Aorta (tissue), 5 donors: ENCODE results near the gene SH2D3A. TPM values are rescaled to one million over a fixed set of nuclear protein-coding genes. Genes with fewer than 3 reads are reported as not detected.
"Not testable (repeated sequence)": the region's sequence is repeated elsewhere in the genome, so short reads cannot be mapped to it uniquely, and the experiment has no call there.

Experiments
- ATAC-seq: fragments of 200-7000 bp; cut with Tn5 transposase; one replicate; pipeline ENCODE4 v1.9.1; 2022; ENCODE audit warnings: moderate library complexity; ENCODE audit not compliant: low FRiP score
- DNase-seq, 2 donors: peaks; one replicate each; pipeline ENCODE4 v3.0.0-alpha.2; 2020
- H3K27ac ChIP-seq, 2 donors: one replicate each; pipeline ENCODE4 v1.5.1; 2013; ENCODE audit warnings: low read length in 2 of 2, mild to moderate bottlenecking in 2 of 2, moderate library complexity in 2 of 2, control low read depth in 1 of 2, inconsistent platforms in 1 of 2, low read depth in 1 of 2
- H3K27me3 ChIP-seq, 2 donors: one replicate each; pipeline ENCODE4 v1.6.1; 2013; ENCODE audit warnings: control low read depth in 1 of 2, low read length in 1 of 2, mild to moderate bottlenecking in 1 of 2, moderate library complexity in 1 of 2; ENCODE audit not compliant: insufficient read depth in 2 of 2, control insufficient read depth in 1 of 2
- H3K36me3 ChIP-seq, 2 donors: one replicate each; pipeline ENCODE4 v1.6.1; 2013; ENCODE audit warnings: control low read depth in 1 of 2, low read length in 1 of 2, mild to moderate bottlenecking in 1 of 2; ENCODE audit not compliant: insufficient read depth in 2 of 2, control insufficient read depth in 1 of 2
- H3K4me1 ChIP-seq, 2 donors: one replicate each; pipeline ENCODE4 v1.6.1; 2013; ENCODE audit warnings: low read length in 2 of 2, control low read depth in 1 of 2, mild to moderate bottlenecking in 1 of 2, moderate library complexity in 1 of 2; ENCODE audit not compliant: insufficient read depth in 2 of 2, control insufficient read depth in 1 of 2
- H3K4me3 ChIP-seq, 2 donors: one replicate each; pipeline ENCODE4 v1.5.1; 2013; ENCODE audit warnings: low read length in 2 of 2, control low read depth in 1 of 2, mild to moderate bottlenecking in 1 of 2
- H3K9me3 ChIP-seq: one replicate; pipeline ENCODE4 v1.6.1; 2013; ENCODE audit warnings: mild to moderate bottlenecking, low read length; ENCODE audit not compliant: control insufficient read depth
- WGBS, 2 donors: extraction: QIAGEN DNeasy Blood & Tissue Kit; methylation state at CpG; one replicate each; pipeline ENCODE4 v1.1.7; 2013; 5-methylcytosine and 5-hydroxymethylcytosine counted together
- intact Hi-C, 2 donors: fragments of 100-400 bp; cut with DNase I; formaldehyde crosslinking; loops; one replicate each; pipeline versions ENCODE4 v1.14.2 to v1.15.0; 2022
- polyA plus RNA-seq, 2 donors: library from polyadenylated mRNA; stranded (reverse); fragments of 200-250 nt; gene quantifications; one replicate each; pipeline ENCODE4 v1.2.3, GENCODE V29; 2013
- total RNA-seq, 2 donors: library from RNA; stranded (reverse); fragmentation: NEBNext Ultra II Directional; extraction: Animal tissue kit (Norgen Biotek cat#: 25700); gene quantifications; one replicate each; pipeline ENCODE4 v1.2.1, GENCODE V29; 2021
- donor health status: healthy with polysubstance abuse.
- donor health status: Bipolar disorder and iron deficiency.
- donor health status: DM: no; HTN: no; CAD: no.
- donor health status: DM: no; HTN: no; CAD: no.
- donor health status: DM: yes; HTN: yes; CAD: no.

The SH2D3A gene
- total and polyA plus RNA-seq, 4 donors, result 0.26 to 4.1 (median 0.85) TPM

DNA sequence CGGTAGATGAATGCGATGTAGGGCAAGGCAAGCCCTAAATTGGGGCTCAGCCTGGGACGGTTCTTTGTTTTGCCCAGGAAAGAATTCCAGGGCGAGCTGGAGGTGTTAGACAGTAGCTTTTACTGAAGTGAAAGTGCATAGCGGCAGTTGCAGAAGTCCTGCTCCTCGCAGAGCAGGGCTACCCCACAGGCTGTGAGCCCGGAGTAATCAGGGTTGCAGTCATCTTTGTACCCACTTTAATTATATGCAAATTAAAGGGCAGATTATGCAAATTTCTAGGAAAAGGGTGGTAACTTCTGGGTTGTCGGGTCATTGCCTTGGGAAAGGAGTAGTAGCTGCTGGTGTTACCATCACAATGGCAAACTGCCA lies 35.8 kb upstream of the SH2D3A start:
- ATAC-seq, result no peak
- intact Hi-C loops, result no loop called here
- Histone ChIP-seq H3K9me3 (peaks cover 2% of the 10 kb centered on the region), H3K4me1 (no peaks in the 10 kb centered on the region), H3K27ac (no peak overlapping the region), H3K27me3 (no peaks in the 10 kb centered on the region), H3K36me3 (no peaks in the 10 kb centered on the region), H3K4me3 (no peak overlapping the region)
- 70 to 73% methylated on average over 8 of the region's 8 CpGs for WGBS, 2 donors
- no peak for DNase-seq

GRCh38 chr19:6802336-6803035 lies 35.3 kb upstream of the SH2D3A start:
- Histone ChIP-seq H3K27ac (no peak overlapping the region), H3K36me3 (no peaks in the 10 kb centered on the region), H3K27me3 (no peaks in the 10 kb centered on the region), H3K4me1 (no peaks in the 10 kb centered on the region), H3K9me3 (peaks cover 2% of the 10 kb centered on the region), H3K4me3 (no peak overlapping the region)
- WGBS, 2 donors, result 60 to 61% methylated on average over 9 of the region's 9 CpGs
- intact Hi-C loops, result no loop called here
- ATAC-seq, result peak; percentile 61
- DNase-seq, result peak; percentile 74 to 79

DNA sequence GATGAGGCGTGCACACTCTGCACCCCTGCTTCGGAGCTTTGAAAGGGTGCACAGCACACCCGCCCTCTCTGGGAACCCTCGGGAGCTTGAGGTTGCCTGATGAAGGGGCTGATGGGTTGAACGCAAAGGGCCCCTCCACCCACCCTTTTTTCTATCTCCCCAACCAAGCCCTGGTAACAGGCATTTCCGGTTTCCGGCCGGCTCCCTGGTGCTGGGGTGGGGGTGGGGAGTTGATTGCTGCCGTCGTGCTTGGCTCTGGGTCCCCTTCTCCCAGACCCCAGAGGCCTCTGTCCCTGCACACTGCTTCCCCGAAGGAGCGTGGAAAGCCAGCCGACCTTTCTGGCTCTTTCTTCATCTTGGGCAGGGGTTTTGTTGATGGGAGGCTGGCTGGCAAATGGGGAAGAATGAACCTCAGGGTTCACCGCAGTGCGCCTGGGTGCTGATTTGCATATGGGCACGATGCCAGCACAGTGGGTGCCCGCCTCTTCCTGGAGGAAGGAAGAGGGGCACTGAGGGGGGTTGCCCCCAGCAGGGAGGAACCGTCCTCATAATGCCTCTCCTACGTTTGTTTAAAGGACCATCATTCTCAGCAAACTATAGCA lies 34.4 kb upstream of the SH2D3A start:
- WGBS, 2 donors, result 5% methylated on average over 19 of the region's 19 CpGs
- intact Hi-C loops, result loop anchor here in 1 of 2 donors (2.0 kb wide), 1 partner anchor 57 kb away; no protein-coding TSS in a partner anchor
- Histone ChIP-seq H3K4me3 (no peak overlapping the region), H3K27ac (peak overlapping the region in 1 of 2 donors; percentile 55), H3K9me3 (no peaks in the 10 kb centered on the region), H3K27me3 (no peaks in the 10 kb centered on the region), H3K36me3 (no peaks in the 10 kb centered on the region), H3K4me1 (no peaks in the 10 kb centered on the region)
- peak; percentile 79 to 91 for DNase-seq
- peak; percentile 69 for ATAC-seq

DNA sequence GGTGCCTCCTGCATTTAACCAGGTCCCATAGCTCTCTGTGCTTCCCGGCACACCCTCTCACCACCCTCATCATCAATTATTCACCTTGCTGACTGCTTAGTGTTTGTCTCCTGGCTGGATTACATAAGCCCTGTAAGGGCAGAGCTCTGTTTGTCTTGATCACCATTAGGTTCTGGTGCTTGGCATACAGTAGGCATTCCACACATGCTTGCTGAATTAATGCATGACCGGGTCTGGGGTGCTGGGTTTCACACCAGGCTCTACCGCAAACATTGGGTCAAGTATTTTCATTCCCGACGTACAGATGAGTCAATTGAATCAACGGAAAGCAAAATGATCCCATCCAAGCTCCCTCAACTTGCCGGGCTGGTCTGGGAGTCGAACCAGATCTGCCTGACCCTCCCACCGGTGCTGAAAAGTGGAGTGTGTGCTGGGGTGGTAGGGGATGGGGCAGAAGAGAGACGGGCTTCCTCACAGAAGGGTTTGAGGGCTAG lies 33.8 kb upstream of the SH2D3A start:
- no peaks in the 10 kb centered on the region for H3K9me3 ChIP-seq
- no peaks in the 10 kb centered on the region for H3K27me3 ChIP-seq
- WGBS, 2 donors, result 6 to 11% methylated on average over 10 of the region's 10 CpGs
- peak; percentile 37 for ATAC-seq
- intact Hi-C loops, result loop anchor here in 1 of 2 donors (2.0 kb wide), 1 partner anchor 56 kb away; no protein-coding TSS in a partner anchor
- H3K36me3 ChIP-seq, result no peaks in the 10 kb centered on the region
- H3K27ac ChIP-seq, result peak overlapping the region in 1 of 2 donors; percentile 55
- no peak for DNase-seq
- H3K4me3 ChIP-seq, result no peak overlapping the region
- H3K4me1 ChIP-seq, result no peaks in the 10 kb centered on the region

GRCh38 chr19:6800160-6800790 lies 33.0 kb upstream of the SH2D3A start:
- not testable (repeated sequence) for H3K36me3 ChIP-seq, ATAC-seq, H3K4me1 ChIP-seq, H3K9me3 ChIP-seq, H3K4me3 ChIP-seq, DNase-seq, H3K27ac ChIP-seq, H3K27me3 ChIP-seq
- intact Hi-C loops, result loop anchor here in 1 of 2 donors (2.0 kb wide), 1 partner anchor 55 kb away; no protein-coding TSS in a partner anchor
- 79 to 81% methylated on average over 14 of the region's 14 CpGs for WGBS, 2 donors

DNA sequence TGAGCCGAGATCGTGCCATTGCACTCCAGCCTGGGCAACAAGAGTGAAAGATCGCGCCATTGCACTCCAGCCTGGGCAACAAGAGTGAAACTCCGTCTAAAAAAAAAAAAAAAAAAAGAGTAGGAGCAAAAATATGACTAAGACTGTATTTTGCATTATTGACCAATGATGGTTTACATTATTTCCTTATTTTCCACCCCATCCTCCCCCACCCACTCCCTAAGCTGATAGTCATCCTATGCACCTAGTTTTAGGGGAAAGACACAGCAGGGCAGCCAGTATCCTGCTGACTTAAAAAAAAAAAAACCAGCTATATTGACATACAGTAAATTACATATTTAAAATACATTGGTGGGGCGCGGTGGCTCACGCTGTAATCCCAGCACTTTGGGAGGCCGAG lies 30.4 kb upstream of the SH2D3A start:
- H3K27me3 ChIP-seq, result no peaks in the 10 kb centered on the region

DNA sequence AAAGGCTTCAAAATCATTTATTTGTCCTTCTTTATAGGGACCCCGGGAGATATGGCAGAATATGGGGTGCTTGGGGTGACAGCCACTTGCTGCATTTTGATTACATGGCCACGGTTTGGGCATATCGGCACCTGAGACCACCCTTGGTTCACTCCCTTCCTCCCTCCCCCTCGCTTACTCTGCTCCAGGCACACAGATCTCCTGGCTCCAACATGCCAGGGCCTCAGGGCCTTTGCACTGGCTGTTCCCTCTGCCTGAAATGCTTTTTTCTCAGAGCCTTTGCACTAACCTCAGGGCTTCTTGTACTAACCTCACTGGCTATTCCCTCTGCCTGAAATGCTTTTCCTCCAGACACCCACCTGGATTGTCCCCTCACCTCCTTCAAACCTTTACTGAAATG lies 29.0 kb upstream of the SH2D3A start:
- H3K36me3 ChIP-seq, result no peaks in the 10 kb centered on the region
- no peak overlapping the region for H3K4me3 ChIP-seq
- no peaks in the 10 kb centered on the region for H3K27me3 ChIP-seq
- H3K27ac ChIP-seq, result no peak overlapping the region
- DNase-seq (no peak), ATAC-seq (no peak)
- H3K4me1 ChIP-seq, result no peaks in the 10 kb centered on the region
- H3K9me3 ChIP-seq, result peaks cover 6% of the 10 kb centered on the region
- intact Hi-C loops, result no loop called here
- 89% methylated on average over 4 of the region's 4 CpGs for WGBS, 2 donors

More for the DNA sequence above, 30.4 kb upstream of the SH2D3A start:
- intact Hi-C loops, result no loop called here
- ATAC-seq (no peak), DNase-seq (no peak)
- WGBS, 2 donors, result 82 to 84% methylated on average over 9 of the region's 9 CpGs
- H3K36me3 ChIP-seq, result no peaks in the 10 kb centered on the region
- H3K27ac ChIP-seq, result no peak overlapping the region
- H3K9me3 ChIP-seq, result peaks cover 6% of the 10 kb centered on the region
- no peak overlapping the region for H3K4me3 ChIP-seq
- no peaks in the 10 kb centered on the region for H3K4me1 ChIP-seq

GRCh38 chr19:6794686-6795431 lies 27.6 kb upstream of the SH2D3A start:
- Histone ChIP-seq H3K27ac (no peak overlapping the region), H3K27me3 (no peaks in the 10 kb centered on the region), H3K4me3 (no peak overlapping the region), H3K9me3 (peaks cover 6% of the 10 kb centered on the region), H3K4me1 (no peaks in the 10 kb centered on the region), H3K36me3 (no peaks in the 10 kb centered on the region)
- intact Hi-C loops, result no loop called here
- ATAC-seq, result no peak
- no peak for DNase-seq
- 54 to 67% methylated on average over 13 of the region's 13 CpGs for WGBS, 2 donors
